HepG2 (cell line): ENCODE measurements around the gene MYBPC3. TPM values are rescaled to one million over a fixed set of nuclear protein-coding genes. Genes with fewer than 3 reads are reported as not detected.

Source experiments
- AHR ChIP-seq: IDR thresholded peaks from 2 replicates; pipeline ENCODE4 v1.6.1; 2018; ENCODE audit warnings: missing genetic modification reagents, missing compliant biosample characterization
- ARNTL ChIP-seq: sonication (generic); formaldehyde crosslinking; IDR thresholded peaks from 2 replicates; pipeline ENCODE4 v1.4.0; 2020; ENCODE audit warnings: mild to moderate bottlenecking, missing genetic modification reagents
- CREM ChIP-seq, 2 experiments: sonication (generic) in 1 of 2; formaldehyde crosslinking in 1 of 2; IDR thresholded peaks; 2 replicates each; pipeline versions ENCODE4 v1.4.0 to v1.6.1; 2016 to 2020; ENCODE audit warnings: antibody characterized with exemption in 1 of 2, mild to moderate bottlenecking in 1 of 2, missing genetic modification reagents in 1 of 2
- EEA1 ChIP-seq: sonication (generic); formaldehyde crosslinking; IDR thresholded peaks from 2 replicates; pipeline ENCODE4 v1.5.1; 2020; ENCODE audit warnings: mild to moderate bottlenecking, missing genetic modification reagents, borderline replicate concordance
- GABPB1 ChIP-seq: IDR thresholded peaks from 2 replicates; pipeline ENCODE4 v1.6.1; 2016; ENCODE audit warnings: mild to moderate bottlenecking, missing genetic modification reagents, moderate library complexity, missing compliant biosample characterization
- HDAC2 ChIP-seq: sonication (generic); formaldehyde crosslinking; IDR thresholded peaks from 2 replicates; pipeline ENCODE4 v1.4.0; 2020; ENCODE audit warnings: missing genetic modification reagents
- MEF2D ChIP-seq: sonication (generic); formaldehyde crosslinking; IDR thresholded peaks from 2 replicates; pipeline ENCODE4 v1.5.1; 2020; ENCODE audit warnings: mild to moderate bottlenecking, missing genetic modification reagents
- NCOA1 ChIP-seq: sonication (generic); formaldehyde crosslinking; IDR thresholded peaks from 2 replicates; pipeline ENCODE4 v1.9.0; 2021; ENCODE audit warnings: missing genetic modification reagents
- RBM39 ChIP-seq: fragments of 200-400 bp; formaldehyde crosslinking; IDR thresholded peaks from one replicate; pipeline ENCODE4 v1.6.1; 2018; ENCODE audit warnings: antibody characterized with exemption, mild to moderate bottlenecking, low read depth, low read length; ENCODE audit not compliant: poor library complexity, severe bottlenecking
- YEATS4 ChIP-seq: sonication (generic); formaldehyde crosslinking; IDR thresholded peaks from 2 replicates; pipeline ENCODE4 v1.4.0; 2020; ENCODE audit warnings: missing genetic modification reagents, borderline replicate concordance
- ZBTB8A ChIP-seq: sonication (generic); formaldehyde crosslinking; IDR thresholded peaks from 2 replicates; pipeline ENCODE4 v1.4.0; 2020; ENCODE audit warnings: mild to moderate bottlenecking, low read depth, missing genetic modification reagents, borderline replicate concordance
- ZFY ChIP-seq: sonication (generic); formaldehyde crosslinking; IDR thresholded peaks from 2 replicates; pipeline ENCODE4 v1.4.0; 2020; ENCODE audit warnings: missing genetic modification reagents
- ZMYM3 ChIP-seq: sonication (generic); formaldehyde crosslinking; IDR thresholded peaks from 2 replicates; pipeline ENCODE4 v1.5.1; 2020; ENCODE audit warnings: mild to moderate bottlenecking, missing genetic modification reagents
- polyA plus RNA-seq, 8 experiments: library from polyadenylated mRNA; depleted of rRNA in 3 of 8; stranded (reverse) in 7 of 8; unstranded in 1 of 8; fragments of >200 nt; fragmentation: Illumina TruSeq in 4 of 8; extraction: Trizol in 4 of 8; gene quantifications; 2 replicates each; pipeline versions ENCODE4 v1.2.1 to v1.2.3, GENCODE V29; 2011 to 2016; ENCODE audit warnings: low read depth in 4 of 8, missing spikeins in 1 of 8, mixed read lengths in 1 of 8; ENCODE audit not compliant: insufficient read depth in 1 of 8
- total RNA-seq, 5 experiments: library from RNA; depleted of rRNA; stranded (reverse); fragments of >200 nt; fragmentation: Illumina TruSeq; extraction: Trizol; gene quantifications; 2 replicates each; pipeline ENCODE4 v1.2.3, GENCODE V29; 2016; ENCODE audit warnings: low read depth in 1 of 5
- TF ChIP-seq, protein P1 (sequence below): IDR thresholded peaks from 2 replicates; pipeline ENCODE4 v1.6.1; 2012; ENCODE audit warnings: low read depth, low read length, improper control_type of control experiment
- TF ChIP-seq, protein P2 (sequence below): sonication (generic); formaldehyde crosslinking; IDR thresholded peaks from 2 replicates; pipeline ENCODE4 v1.8.0; 2022; ENCODE audit warnings: mild to moderate bottlenecking, missing genetic modification reagents, moderate library complexity
- TF ChIP-seq, protein P3 (sequence below): sonication (generic); formaldehyde crosslinking; IDR thresholded peaks from 2 replicates; pipeline ENCODE4 v1.4.0; 2020; ENCODE audit warnings: missing genetic modification reagents, borderline replicate concordance
- TF ChIP-seq, protein P4 (sequence below): IDR thresholded peaks from 2 replicates; pipeline ENCODE4 v1.6.1; 2018; ENCODE audit warnings: missing genetic modification reagents
- TF ChIP-seq, protein P5 (sequence below): sonication (generic); formaldehyde crosslinking; IDR thresholded peaks from 2 replicates; pipeline ENCODE4 v1.4.0; 2020; ENCODE audit warnings: missing genetic modification reagents

Gene MYBPC3
- total and polyA plus RNA-seq, 2 of the 13 experiments (the other 11 are each of a cell fraction or from before 2014, with no cell fraction given), result not detected

DNA sequence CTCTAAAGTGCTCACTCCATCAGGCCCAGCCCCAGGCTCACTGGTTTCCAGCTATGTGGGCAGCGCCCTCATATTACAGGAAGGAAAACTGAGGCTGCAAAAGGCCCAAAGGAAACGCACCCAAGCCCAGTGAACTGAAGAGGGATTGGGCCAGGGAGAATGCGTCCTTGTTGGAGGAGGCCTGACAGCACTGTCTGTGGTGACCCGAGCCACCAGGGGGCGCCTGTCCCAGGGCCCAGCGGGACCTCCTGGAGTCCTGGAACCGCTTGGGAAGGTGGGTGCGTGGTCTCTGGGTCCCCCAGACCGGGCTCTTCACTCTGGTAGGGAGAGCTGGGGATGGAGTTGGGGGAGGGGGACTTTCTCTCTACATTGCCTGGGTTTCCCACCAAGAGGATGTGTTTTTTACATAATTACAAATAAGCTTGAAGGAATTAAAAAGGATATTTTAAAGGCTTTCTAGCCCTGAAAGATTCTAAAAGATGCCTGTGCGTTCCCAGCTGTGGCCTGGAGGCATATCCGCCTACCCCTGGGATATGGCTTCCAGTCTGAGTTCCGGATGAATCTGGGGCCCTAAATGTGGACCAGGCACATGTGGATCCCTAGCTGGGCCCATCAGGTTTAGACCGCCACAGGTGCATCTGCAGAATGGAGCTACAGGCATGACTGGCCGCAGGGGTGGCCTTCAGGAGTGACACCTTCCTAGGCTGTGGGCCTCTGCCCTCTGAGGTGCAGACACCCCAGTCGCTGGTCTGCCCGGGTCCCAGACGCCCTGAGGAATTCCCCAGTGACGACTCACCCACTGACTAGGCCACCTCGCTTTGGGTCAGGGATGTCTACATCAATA lies 21.6 kb upstream of the MYBPC3 start (continued):
- TF ChIP-seq AHR (CRISPR knock-in tag) (0 out of 2 replicates have a peak, but pooled peaks have one; percentile 50), MEF2D (CRISPR knock-in tag) (no peak), GABPB1 (CRISPR knock-in tag) (peak; percentile 42), ZMYM3 (CRISPR knock-in tag) (peak; percentile 21; the same call in 1 of the 2 replicates), CREM (IDR thresholded peaks at IDR 0.05) (no peak), CREM (CRISPR knock-in tag; IDR thresholded peaks at IDR 0.05) (no peak), ZFY (peak; percentile 16; the same call in 1 of the 2 replicates), EEA1 (no peak), NCOA1 (CRISPR knock-in tag) (no peak), RBM39 (peak; percentile 60), HDAC2 (CRISPR knock-in tag) (peak; percentile 21; the same call in 1 of the 2 replicates), ZBTB8A (no peak), YEATS4 (CRISPR knock-in tag) (no peak), ARNTL (CRISPR knock-in tag) (no peak)
- TF ChIP-seq, protein P1, sequence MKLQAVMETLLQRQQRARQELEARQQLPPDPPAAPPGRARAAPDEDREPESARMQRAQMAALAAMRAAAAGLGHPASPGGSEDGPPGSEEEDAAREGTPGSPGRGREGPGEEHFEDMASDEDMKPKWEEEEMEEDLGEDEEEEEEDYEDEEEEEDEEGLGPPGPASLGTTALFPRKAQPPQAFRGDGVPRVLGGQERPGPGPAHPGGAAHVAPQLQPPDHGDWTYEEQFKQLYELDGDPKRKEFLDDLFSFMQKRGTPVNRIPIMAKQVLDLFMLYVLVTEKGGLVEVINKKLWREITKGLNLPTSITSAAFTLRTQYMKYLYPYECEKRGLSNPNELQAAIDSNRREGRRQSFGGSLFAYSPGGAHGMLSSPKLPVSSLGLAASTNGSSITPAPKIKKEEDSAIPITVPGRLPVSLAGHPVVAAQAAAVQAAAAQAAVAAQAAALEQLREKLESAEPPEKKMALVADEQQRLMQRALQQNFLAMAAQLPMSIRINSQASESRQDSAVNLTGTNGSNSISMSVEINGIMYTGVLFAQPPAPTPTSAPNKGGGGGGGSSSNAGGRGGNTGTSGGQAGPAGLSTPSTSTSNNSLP, result no peak
- TF ChIP-seq, protein P2, sequence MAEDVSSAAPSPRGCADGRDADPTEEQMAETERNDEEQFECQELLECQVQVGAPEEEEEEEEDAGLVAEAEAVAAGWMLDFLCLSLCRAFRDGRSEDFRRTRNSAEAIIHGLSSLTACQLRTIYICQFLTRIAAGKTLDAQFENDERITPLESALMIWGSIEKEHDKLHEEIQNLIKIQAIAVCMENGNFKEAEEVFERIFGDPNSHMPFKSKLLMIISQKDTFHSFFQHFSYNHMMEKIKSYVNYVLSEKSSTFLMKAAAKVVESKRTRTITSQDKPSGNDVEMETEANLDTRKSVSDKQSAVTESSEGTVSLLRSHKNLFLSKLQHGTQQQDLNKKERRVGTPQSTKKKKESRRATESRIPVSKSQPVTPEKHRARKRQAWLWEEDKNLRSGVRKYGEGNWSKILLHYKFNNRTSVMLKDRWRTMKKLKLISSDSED (CRISPR knock-in tag), result no peak
- TF ChIP-seq, protein P3, sequence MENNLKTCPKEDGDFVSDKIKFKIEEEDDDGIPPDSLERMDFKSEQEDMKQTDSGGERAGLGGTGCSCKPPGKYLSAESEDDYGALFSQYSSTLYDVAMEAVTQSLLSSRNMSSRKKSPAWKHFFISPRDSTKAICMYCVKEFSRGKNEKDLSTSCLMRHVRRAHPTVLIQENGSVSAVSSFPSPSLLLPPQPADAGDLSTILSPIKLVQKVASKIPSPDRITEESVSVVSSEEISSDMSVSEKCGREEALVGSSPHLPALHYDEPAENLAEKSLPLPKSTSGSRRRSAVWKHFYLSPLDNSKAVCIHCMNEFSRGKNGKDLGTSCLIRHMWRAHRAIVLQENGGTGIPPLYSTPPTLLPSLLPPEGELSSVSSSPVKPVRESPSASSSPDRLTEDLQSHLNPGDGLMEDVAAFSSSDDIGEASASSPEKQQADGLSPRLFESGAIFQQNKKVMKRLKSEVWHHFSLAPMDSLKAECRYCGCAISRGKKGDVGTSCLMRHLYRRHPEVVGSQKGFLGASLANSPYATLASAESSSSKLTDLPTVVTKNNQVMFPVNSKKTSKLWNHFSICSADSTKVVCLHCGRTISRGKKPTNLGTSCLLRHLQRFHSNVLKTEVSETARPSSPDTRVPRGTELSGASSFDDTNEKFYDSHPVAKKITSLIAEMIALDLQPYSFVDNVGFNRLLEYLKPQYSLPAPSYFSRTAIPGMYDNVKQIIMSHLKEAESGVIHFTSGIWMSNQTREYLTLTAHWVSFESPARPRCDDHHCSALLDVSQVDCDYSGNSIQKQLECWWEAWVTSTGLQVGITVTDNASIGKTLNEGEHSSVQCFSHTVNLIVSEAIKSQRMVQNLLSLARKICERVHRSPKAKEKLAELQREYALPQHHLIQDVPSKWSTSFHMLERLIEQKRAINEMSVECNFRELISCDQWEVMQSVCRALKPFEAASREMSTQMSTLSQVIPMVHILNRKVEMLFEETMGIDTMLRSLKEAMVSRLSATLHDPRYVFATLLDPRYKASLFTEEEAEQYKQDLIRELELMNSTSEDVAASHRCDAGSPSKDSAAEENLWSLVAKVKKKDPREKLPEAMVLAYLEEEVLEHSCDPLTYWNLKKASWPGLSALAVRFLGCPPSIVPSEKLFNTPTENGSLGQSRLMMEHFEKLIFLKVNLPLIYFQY, result peak; percentile 75
- TF ChIP-seq, protein P4, sequence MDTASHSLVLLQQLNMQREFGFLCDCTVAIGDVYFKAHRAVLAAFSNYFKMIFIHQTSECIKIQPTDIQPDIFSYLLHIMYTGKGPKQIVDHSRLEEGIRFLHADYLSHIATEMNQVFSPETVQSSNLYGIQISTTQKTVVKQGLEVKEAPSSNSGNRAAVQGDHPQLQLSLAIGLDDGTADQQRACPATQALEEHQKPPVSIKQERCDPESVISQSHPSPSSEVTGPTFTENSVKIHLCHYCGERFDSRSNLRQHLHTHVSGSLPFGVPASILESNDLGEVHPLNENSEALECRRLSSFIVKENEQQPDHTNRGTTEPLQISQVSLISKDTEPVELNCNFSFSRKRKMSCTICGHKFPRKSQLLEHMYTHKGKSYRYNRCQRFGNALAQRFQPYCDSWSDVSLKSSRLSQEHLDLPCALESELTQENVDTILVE (CRISPR knock-in tag), result no peak
- TF ChIP-seq, protein P5, sequence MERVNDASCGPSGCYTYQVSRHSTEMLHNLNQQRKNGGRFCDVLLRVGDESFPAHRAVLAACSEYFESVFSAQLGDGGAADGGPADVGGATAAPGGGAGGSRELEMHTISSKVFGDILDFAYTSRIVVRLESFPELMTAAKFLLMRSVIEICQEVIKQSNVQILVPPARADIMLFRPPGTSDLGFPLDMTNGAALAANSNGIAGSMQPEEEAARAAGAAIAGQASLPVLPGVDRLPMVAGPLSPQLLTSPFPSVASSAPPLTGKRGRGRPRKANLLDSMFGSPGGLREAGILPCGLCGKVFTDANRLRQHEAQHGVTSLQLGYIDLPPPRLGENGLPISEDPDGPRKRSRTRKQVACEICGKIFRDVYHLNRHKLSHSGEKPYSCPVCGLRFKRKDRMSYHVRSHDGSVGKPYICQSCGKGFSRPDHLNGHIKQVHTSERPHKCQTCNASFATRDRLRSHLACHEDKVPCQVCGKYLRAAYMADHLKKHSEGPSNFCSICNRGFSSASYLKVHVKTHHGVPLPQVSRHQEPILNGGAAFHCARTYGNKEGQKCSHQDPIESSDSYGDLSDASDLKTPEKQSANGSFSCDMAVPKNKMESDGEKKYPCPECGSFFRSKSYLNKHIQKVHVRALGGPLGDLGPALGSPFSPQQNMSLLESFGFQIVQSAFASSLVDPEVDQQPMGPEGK (CRISPR knock-in tag), result peak; percentile 44; the same call in 1 of the 2 replicates
